A673 (cell line): ENCODE data around the gene AGPAT3.

Experiments used
- EZH2 ChIP-seq: fragments of 200-600 bp; sonication (generic); IDR thresholded peaks from 2 replicates; pipeline ENCODE4 v1.6.1; 2017; ENCODE audit warnings: borderline replicate concordance, low read depth, mild to moderate bottlenecking, mixed read lengths, antibody characterized with exemption, low read length; ENCODE audit not compliant: poor library complexity, severe bottlenecking
- TF ChIP-seq, protein P1 (sequence below): fragments of 300-800, 200-600 bp; sonication (generic); conservative IDR thresholded peaks from 2 replicates; pipeline ENCODE4 v1.5.1; 2017; ENCODE audit warnings: low read depth, mild to moderate bottlenecking, antibody characterized with exemption, low read length, moderate library complexity, mixed read lengths

DNA sequence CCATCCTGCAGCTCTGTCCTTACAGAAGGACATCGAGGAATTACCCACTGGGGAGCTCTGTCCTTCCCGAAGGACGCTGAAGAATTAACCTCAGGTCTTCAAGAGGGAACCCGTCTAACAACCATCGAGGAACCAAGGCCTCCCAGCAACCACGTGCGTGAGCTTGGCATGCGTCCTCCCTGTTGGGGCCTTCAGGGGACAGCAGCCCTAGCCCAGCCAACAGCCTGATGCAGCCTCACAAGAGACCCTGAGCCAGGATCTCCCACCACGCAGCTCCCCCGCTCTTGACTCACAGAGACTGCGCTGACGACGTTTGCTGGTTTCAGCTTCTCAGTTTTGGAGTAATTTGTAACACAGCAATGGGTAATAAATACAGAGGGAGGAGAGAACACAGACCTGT is 19.6 kb upstream of the AGPAT3 start:
- no peak for TF ChIP-seq EZH2
- TF ChIP-seq, protein P1, sequence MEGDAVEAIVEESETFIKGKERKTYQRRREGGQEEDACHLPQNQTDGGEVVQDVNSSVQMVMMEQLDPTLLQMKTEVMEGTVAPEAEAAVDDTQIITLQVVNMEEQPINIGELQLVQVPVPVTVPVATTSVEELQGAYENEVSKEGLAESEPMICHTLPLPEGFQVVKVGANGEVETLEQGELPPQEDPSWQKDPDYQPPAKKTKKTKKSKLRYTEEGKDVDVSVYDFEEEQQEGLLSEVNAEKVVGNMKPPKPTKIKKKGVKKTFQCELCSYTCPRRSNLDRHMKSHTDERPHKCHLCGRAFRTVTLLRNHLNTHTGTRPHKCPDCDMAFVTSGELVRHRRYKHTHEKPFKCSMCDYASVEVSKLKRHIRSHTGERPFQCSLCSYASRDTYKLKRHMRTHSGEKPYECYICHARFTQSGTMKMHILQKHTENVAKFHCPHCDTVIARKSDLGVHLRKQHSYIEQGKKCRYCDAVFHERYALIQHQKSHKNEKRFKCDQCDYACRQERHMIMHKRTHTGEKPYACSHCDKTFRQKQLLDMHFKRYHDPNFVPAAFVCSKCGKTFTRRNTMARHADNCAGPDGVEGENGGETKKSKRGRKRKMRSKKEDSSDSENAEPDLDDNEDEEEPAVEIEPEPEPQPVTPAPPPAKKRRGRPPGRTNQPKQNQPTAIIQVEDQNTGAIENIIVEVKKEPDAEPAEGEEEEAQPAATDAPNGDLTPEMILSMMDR, result no peak
